HG03432 (cell line): ENCODE measurements around the gene CDH23.

Source experiments
- ATAC-seq: cut with Tn5 transposase; IDR thresholded peaks from one replicate; pipeline ENCODE4 v1.9.1; 2021; ENCODE audit warnings: mild to moderate bottlenecking, moderate library complexity; ENCODE audit not compliant: unreplicated experiment

The CDH23 gene

GRCh38 chr10:71531485-71532446, 135.0 kb downstream of the CDH23 start:
- ATAC-seq: no peak

- no peak for ATAC-seq
These were observed 136.2 kb downstream of the CDH23 start for GRCh38 chr10:71532878-71533277.

GRCh38 chr10:71533936-71534335, 137.2 kb downstream of the CDH23 start:
- no peak for ATAC-seq

GRCh38 chr10:71534568-71535194, 138.0 kb downstream of the CDH23 start:
- no peak for ATAC-seq

GRCh38 chr10:71536332-71536731, 139.6 kb downstream of the CDH23 start:
- ATAC-seq: no peak

- ATAC-seq: no peak
These were observed 140.4 kb downstream of the CDH23 start for GRCh38 chr10:71537125-71537524.

GRCh38 chr10:71537681-71538080, 141.0 kb downstream of the CDH23 start:
- no peak for ATAC-seq

GRCh38 chr10:71538608-71539260, 142.0 kb downstream of the CDH23 start:
- no peak for ATAC-seq

- ATAC-seq: no peak
These were observed 142.9 kb downstream of the CDH23 start for GRCh38 chr10:71539442-71540118.

- no peak for ATAC-seq
These were observed 145.8 kb downstream of the CDH23 start for GRCh38 chr10:71542478-71542877.

- ATAC-seq: no peak
These were observed 147.0 kb downstream of the CDH23 start for GRCh38 chr10:71543608-71544170.

- no peak for ATAC-seq
These were observed 148.3 kb downstream of the CDH23 start for GRCh38 chr10:71545001-71545400.

GRCh38 chr10:71546220-71546619, 149.5 kb downstream of the CDH23 start:
- no peak for ATAC-seq

- no peak for ATAC-seq
These were observed 150.6 kb downstream of the CDH23 start for GRCh38 chr10:71547312-71547711.

GRCh38 chr10:71547876-71548846, 151.4 kb downstream of the CDH23 start:
- ATAC-seq: no peak

- no peak for ATAC-seq
These were observed 153.2 kb downstream of the CDH23 start for GRCh38 chr10:71549766-71550533.

- ATAC-seq: no peak
These were observed 153.9 kb downstream of the CDH23 start for GRCh38 chr10:71550628-71551027.

GRCh38 chr10:71551970-71552369, 155.2 kb downstream of the CDH23 start:
- no peak for ATAC-seq

- ATAC-seq: no peak
These were observed 156.7 kb downstream of the CDH23 start for GRCh38 chr10:71553432-71553831.
